ENCODE results near the gene PPP4R3A.
"Not testable (repeated sequence)": the region's sequence is repeated elsewhere in the genome, so short reads cannot be mapped to it uniquely, and the experiment has no call there.

PPP4R3A gene

DNA sequence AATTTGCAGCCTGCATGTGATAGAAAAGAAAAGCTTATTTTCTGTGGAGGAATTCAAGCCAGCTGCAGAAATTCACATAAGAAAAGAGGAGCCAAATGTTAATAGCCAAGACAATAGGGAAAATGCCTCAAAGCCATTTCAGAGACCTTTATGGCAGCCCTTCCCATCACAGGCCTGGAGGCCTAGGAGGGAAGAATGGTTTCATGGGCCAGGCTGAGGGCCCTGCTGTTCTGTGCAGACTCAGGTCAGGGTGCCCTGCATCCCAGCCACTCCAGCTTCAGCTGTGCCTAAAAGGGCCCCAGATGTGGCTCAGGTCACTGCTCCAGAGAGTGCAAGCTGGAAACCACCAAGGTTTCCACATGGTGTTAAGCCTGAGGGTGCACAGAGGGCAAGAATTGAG, 71.3 kb downstream of the PPP4R3A start:
- H3K4me3 ChIP-seq (ENCODE audit: low read length): no peak overlapping the region

DNA sequence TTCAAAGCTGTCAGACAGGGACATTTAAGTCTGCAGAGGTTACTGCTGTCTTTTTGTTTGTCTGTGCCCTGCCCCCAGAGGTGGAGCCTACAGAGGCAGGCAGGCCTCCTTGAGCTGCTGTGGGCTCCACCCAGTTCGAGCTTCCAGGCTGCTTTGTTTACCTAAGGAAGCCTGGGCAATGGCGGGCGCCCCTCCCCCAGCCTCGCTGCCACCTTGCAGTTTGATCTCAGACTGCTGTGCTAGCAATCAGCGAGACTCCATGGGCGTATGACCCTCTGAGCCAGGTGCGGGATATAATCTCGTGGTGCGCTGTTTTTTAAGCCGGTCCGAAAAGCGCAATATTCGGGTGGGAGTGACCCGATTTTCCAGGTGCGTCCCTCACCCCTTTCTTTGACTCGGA, 73.8 kb downstream of the PPP4R3A start:
- H3K4me3 ChIP-seq (ENCODE audit: low read length); DNase-seq (ENCODE audit: low read depth): not testable (repeated sequence)

More for the DNA sequence above, 71.3 kb downstream of the PPP4R3A start:
- TF ChIP-seq, protein P1, sequence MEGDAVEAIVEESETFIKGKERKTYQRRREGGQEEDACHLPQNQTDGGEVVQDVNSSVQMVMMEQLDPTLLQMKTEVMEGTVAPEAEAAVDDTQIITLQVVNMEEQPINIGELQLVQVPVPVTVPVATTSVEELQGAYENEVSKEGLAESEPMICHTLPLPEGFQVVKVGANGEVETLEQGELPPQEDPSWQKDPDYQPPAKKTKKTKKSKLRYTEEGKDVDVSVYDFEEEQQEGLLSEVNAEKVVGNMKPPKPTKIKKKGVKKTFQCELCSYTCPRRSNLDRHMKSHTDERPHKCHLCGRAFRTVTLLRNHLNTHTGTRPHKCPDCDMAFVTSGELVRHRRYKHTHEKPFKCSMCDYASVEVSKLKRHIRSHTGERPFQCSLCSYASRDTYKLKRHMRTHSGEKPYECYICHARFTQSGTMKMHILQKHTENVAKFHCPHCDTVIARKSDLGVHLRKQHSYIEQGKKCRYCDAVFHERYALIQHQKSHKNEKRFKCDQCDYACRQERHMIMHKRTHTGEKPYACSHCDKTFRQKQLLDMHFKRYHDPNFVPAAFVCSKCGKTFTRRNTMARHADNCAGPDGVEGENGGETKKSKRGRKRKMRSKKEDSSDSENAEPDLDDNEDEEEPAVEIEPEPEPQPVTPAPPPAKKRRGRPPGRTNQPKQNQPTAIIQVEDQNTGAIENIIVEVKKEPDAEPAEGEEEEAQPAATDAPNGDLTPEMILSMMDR (conservative IDR thresholded peaks at IDR 0.05; ENCODE audit: low read length): no peak
- DNase-seq (ENCODE audit: low read depth): no peak

DNA sequence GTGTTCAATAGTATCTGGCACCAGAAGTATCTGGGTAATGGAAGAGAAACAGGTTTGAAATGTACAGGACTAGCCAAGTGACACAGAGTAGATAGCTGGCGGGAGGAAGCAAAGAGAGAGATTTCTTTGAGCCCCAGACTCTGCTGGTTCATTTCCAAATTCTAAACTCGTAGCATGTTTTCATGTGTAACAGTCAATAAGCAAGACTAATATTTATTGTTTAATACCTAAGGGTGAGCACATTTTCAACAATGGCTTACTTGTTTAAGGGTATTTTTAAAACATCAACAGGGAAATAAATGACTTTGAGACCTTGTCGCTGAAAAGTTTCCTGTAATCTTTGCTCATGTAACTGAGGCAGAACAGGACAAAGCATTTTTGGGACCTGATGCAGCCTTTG, 80.7 kb downstream of the PPP4R3A start:
- no peak overlapping the region for H3K4me3 ChIP-seq (ENCODE audit: low read length)

DNA sequence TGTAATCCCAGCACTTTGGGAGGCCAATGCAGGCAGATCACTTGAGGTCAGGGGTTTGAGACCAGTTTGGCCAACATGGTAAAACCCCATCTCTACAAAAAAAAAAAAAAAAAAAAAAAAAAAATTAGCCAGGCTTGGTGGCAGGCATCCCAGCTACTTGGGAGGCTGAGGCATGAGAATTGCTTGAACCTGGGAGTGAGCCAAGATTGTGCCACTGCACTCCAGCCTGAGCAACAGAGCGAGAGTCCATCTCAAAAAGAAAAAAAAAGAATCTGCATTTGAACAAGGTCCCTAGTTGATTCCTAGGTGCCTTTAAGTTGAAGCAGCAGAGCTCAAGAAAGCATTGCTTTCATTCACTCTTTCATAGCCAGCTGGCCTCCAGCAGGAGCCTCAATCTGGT, 81.2 kb downstream of the PPP4R3A start:
- not testable (repeated sequence) for DNase-seq (ENCODE audit: low read depth); H3K4me3 ChIP-seq (ENCODE audit: low read length)

More for the DNA sequence above, 80.7 kb downstream of the PPP4R3A start:
- TF ChIP-seq, protein P1 (conservative IDR thresholded peaks at IDR 0.05; ENCODE audit: low read length): no peak
- no peak for DNase-seq (ENCODE audit: low read depth)

DNA sequence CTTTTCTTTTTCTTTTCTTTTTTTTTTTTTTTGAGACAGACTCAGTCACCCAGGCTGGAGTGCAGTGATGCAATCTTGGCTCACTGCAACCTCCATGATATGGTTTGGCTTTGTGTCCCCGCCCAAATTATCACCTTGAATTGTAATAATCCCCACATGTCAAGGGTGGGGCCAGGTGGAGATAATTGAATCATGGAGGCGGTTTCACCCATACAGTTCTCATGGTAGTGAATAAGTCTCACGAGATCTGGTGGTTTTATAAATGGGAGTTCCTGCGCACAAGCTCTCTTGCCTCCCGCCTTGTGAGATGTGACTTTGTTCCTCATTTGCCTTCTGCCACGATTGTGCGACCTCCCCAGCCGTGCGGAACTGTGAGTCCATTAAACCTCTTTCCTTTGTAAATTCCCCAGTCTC, 84.6 kb downstream of the PPP4R3A start:
- H3K4me3 ChIP-seq (ENCODE audit: low read length); DNase-seq (ENCODE audit: low read depth): not testable (repeated sequence)

DNA sequence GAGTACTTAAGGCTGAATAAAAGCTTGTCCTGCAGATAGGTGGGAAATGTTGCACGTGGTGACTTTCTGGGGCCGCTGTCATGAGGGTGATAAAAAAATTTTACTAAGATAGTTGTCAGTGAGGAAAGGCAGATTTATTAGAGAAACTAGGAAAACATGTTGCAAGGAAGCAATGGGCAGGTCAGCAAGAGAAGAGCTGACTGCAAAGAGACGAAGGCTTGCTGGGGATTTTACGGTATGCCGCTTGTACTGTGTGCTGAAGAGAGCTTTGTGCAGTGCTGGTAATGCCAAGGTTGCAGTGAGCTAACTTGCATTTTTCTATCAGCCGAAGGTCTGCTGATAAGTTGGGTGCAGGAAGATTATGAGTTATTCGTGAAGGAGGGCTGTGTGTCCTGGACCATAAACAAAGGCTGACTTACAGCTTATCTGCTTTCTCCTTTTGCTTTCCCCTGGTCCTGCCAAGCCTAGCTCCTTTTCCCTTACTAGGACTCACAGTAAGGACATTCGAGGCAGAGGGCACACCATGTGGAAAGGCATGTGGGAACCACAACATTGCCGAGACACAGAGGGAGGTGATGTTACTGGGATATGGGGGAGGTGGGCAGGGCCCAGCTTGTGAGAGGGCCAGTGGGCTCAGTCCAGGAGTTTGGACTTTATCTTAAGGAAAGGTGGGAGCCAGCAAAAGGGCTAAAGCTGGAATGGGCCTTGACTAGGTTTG, 85.1 kb downstream of the PPP4R3A start:
- DNase-seq (ENCODE audit: low read depth): no peak
- no peak overlapping the region for H3K4me3 ChIP-seq (ENCODE audit: low read length)
- TF ChIP-seq, protein P1 (conservative IDR thresholded peaks at IDR 0.05; ENCODE audit: low read length): no peak

DNA sequence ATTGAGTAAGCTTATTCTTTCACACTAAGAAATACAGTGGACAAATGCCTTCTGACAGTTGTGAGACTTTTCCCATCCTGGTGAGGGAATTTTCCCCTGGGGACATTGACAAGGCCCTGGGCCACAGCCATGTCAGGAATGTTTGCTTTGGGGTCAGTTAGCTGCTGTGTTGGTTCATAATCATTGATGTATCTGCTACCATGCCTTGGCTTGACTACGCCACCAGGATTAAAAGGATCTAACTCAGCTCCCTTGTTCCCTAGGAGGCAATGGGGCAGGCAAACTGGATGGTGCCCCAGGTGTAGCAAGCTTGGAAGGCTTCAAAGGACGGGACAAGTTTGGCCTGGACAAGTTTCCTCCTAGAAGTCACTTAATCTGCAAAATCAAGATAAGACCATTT, 89.4 kb downstream of the PPP4R3A start:
- H3K4me3 ChIP-seq (ENCODE audit: low read length): no peak overlapping the region
- TF ChIP-seq, protein P1 (conservative IDR thresholded peaks at IDR 0.05; ENCODE audit: low read length): no peak
- no peak for DNase-seq (ENCODE audit: low read depth)

DNA sequence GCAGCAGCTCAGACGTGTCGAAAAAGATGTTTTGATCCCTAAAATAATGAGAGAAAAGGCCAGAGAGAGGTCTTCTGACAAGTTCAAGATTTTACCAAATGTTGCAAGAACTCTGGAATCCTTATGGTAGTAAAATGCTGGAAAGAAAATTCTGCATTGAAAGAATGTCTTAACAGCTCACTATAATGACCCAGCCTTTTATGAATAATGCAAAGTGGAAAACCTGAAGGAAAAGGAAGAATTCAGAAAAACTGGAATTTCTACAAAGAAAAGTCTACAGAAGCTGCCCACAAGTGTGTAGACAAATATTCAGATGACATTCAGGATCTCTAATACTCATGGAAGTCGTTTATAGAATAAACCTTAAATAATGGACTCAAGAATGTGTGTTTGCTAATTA, 90.7 kb downstream of the PPP4R3A start:
- TF ChIP-seq, protein P1 (conservative IDR thresholded peaks at IDR 0.05; ENCODE audit: low read length): no peak
- no peak for DNase-seq (ENCODE audit: low read depth)
- H3K4me3 ChIP-seq (ENCODE audit: low read length): no peak overlapping the region

DNA sequence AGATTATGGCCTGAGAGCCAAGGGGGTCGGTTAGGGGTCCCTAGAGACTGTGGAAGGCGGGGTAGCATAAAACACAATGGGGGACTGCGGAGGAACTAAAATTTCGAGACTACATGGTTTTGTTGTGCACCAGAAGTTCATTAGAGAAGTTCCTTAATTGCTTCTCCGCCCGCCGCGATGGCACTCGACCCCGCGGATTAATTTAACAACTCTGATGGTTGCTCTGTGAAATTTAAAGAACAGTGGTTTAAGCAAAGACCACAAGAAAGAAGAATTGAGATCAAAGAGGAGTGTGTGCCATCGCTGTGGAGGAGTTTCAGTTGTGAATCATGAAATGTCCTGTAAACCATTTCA, 91.1 kb downstream of the PPP4R3A start:
- TF ChIP-seq, protein P1 (conservative IDR thresholded peaks at IDR 0.05; ENCODE audit: low read length): no peak
- H3K4me3 ChIP-seq (ENCODE audit: low read length): no peak overlapping the region; the same call in 1 of the 2 replicates
- no peak for DNase-seq (ENCODE audit: low read depth)
